Endothelial cell (in vitro differentiated cells): ENCODE measurements around the gene SORT1. TPM values are rescaled to one million over a fixed set of nuclear protein-coding genes. Genes with fewer than 3 reads are reported as not detected.
"Not testable (repeated sequence)": the region's sequence is repeated elsewhere in the genome, so short reads cannot be mapped to it uniquely, and the experiment has no call there.

Experiments used
- DNase-seq: peaks from one replicate; pipeline ENCODE4 v3.0.0; 2021; ENCODE audit warnings: low spot score
- H3K27ac Mint-ChIP-seq: one replicate; pipeline ENCODE4 v1.8.0; 2021; ENCODE audit warnings: mixed read lengths, inconsistent platforms; ENCODE audit not compliant: unreplicated experiment
- H3K27me3 Mint-ChIP-seq: one replicate; pipeline ENCODE4 v1.8.0; 2021; ENCODE audit warnings: mild to moderate bottlenecking, moderate library complexity, mixed read lengths, inconsistent platforms; ENCODE audit not compliant: unreplicated experiment
- H3K36me3 Mint-ChIP-seq: one replicate; pipeline ENCODE4 v1.8.0; 2021; ENCODE audit warnings: mild to moderate bottlenecking, low read depth, mixed read lengths, inconsistent platforms; ENCODE audit not compliant: unreplicated experiment
- H3K4me1 Mint-ChIP-seq: one replicate; pipeline ENCODE4 v1.8.0; 2021; ENCODE audit warnings: mild to moderate bottlenecking, mixed read lengths, inconsistent platforms; ENCODE audit not compliant: unreplicated experiment
- H3K4me3 Mint-ChIP-seq: one replicate; pipeline ENCODE4 v1.8.0; 2021; ENCODE audit warnings: mild to moderate bottlenecking, mixed read lengths, inconsistent platforms; ENCODE audit not compliant: unreplicated experiment
- H3K9me3 Mint-ChIP-seq: one replicate; pipeline ENCODE4 v1.8.0; 2021; ENCODE audit warnings: mixed read lengths, inconsistent platforms; ENCODE audit not compliant: unreplicated experiment
- total RNA-seq: library from RNA; stranded (reverse); fragmentation: NEBNext Ultra II Directional; extraction: Animal tissue kit (Norgen Biotek cat#: 25700); gene quantifications from one replicate; pipeline ENCODE4 v1.2.1, GENCODE V29; 2021; ENCODE audit not compliant: unreplicated experiment
- TF ChIP-seq, protein P1 (sequence below): fragments of 200-600 bp; sonication (generic); IDR thresholded peaks from one replicate; pipeline ENCODE4 v1.5.0; 2021; ENCODE audit warnings: antibody characterized with exemption; ENCODE audit not compliant: unreplicated experiment

Gene SORT1
- total RNA-seq, 1 donor from 2014 or later = 49.0 TPM

DNA sequence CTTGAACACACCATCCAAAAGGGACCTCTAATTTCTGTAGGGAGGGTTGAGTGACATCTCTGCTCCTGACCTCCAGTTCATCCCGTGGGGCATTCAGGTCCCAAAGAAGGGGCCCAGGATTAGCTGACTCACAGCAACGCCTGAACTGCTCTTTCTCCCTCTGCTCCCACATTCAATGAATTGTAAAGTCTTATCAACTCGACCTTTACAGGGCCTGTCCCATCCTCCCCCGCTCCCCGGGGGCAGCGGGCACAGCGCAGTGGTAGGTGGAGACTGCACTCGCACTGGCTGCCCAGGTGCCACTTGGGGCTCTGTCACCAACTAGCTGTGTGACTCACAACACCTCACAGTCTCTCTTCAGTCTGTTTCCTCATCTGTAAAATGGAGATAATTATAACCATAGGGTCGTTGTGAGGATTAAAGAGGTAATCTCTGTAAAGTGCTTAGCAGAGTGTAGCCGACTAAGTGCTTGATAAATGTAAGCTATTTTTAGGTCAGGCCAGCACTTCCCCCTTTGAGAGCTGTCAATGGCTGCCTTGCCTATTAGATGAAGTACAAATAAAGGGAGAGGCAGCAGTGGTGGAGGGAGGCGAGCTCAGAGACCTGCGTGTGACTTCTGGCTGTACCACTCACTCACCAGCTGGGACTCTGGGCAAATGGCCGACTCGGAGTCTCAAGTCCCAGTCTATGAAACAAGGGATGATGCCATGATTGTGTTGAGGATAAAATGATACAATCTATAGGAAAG is 90.3 kb downstream of the SORT1 start:
- TF ChIP-seq, protein P1, sequence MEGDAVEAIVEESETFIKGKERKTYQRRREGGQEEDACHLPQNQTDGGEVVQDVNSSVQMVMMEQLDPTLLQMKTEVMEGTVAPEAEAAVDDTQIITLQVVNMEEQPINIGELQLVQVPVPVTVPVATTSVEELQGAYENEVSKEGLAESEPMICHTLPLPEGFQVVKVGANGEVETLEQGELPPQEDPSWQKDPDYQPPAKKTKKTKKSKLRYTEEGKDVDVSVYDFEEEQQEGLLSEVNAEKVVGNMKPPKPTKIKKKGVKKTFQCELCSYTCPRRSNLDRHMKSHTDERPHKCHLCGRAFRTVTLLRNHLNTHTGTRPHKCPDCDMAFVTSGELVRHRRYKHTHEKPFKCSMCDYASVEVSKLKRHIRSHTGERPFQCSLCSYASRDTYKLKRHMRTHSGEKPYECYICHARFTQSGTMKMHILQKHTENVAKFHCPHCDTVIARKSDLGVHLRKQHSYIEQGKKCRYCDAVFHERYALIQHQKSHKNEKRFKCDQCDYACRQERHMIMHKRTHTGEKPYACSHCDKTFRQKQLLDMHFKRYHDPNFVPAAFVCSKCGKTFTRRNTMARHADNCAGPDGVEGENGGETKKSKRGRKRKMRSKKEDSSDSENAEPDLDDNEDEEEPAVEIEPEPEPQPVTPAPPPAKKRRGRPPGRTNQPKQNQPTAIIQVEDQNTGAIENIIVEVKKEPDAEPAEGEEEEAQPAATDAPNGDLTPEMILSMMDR = no peak
- Mint-ChIP-seq H3K4me1 (peaks cover 3% of the 10 kb centered on the region), H3K27ac (no peak overlapping the region), H3K27me3 (peaks cover 4% of the 10 kb centered on the region), H3K4me3 (no peak overlapping the region), H3K36me3 (no peaks in the 10 kb centered on the region), H3K9me3 (no peaks in the 10 kb centered on the region)
- DNase-seq = no peak

DNA sequence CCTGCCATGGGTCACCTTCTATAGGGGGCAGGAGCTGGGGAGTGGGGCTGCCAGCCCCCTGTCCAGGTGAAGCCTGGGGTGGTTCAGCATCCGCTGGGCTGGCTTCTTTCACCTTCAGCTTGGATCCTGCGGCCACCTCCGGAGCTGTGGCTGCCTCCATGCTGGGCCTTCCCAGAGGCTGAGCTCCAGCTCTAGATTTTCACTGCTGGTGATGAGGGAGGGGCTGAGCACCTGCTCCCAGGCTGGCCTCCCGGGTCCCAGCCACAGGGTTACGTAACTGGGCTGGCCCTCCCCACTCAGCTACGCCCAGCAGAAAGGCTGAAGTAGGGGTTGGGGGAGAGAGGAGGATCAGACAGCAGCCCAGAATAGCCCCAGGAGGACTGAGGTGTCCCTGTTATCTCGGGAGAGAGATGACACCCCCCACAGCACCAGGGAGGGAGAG is 90.9 kb downstream of the SORT1 start, which contains the start of gene MYBPHL:
Gene MYBPHL (minus strand): TSS at position 180 of the 442 bp plus-strand sequence. CDS start 20 bp downstream, at position 160.
- Mint-ChIP-seq H3K4me1 (peaks cover 3% of the 10 kb centered on the region), H3K27me3 (peaks cover 4% of the 10 kb centered on the region), H3K36me3 (no peaks in the 10 kb centered on the region), H3K4me3 (no peak within 1 kb of the TSS), H3K27ac (peak within 1 kb of the TSS; percentile 55), H3K9me3 (no peaks in the 10 kb centered on the region)
- no peak for DNase-seq
- TF ChIP-seq, protein P1 = no peak

DNA sequence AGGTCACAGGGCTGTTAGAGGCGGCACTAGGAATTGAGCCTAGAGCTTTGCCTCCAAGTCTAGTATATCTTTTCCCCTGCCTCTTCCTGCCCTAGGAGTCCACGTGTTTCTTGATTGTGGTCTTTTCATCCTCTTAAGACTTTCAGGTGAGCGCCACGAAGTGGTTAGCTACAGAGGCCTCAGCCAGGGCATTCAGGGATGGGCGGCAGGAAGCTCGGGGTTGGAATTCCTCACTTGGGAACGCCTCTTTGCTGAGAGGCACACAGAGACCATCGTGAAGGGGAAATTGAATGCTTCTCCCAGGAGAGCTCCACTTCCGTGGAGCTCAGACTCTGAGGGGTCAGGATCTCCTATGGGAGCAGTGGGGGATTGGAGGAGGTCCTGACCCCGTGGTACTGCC is 91.7 kb downstream of the SORT1 start:
- not testable (repeated sequence) for H3K9me3 Mint-ChIP-seq, H3K36me3 Mint-ChIP-seq, H3K27me3 Mint-ChIP-seq, H3K4me3 Mint-ChIP-seq, H3K4me1 Mint-ChIP-seq
- peak overlapping the region; percentile 55 for H3K27ac Mint-ChIP-seq
- peak; percentile 18 for DNase-seq

DNA sequence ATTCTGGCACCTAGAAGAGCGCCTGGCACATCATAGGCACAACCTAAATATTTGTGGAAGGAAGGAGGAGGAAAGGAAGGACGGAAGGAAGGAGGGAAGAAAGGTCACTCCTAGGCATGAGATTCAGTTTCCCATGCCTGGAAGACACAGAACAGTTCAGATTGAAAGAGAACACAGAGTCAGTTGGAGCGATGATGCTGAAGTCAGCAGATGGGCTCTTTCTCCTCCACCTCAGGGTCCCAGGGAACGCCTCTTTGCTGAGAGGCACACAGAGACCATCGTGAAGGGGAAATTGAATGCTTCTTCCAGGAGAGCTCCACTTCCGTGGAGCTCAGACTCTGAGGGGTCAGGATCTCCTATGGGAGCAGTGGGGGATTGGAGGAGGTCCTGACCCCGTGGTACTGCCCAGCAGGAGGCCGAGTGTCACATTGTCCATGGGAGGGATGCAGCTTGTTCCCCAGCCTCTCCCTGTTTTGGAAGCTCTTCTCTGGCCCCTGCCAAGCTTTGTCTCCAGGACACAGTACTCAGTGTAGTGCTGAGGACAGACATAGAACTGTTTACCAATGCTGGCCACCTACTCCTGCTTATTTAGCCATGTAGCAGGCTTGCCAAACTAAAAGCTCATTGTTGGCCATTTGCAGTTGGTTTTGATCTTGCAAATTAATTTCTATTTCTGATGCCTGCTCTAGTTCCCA is 93.3 kb downstream of the SORT1 start:
- Mint-ChIP-seq H3K36me3 (no peaks in the 10 kb centered on the region), H3K9me3 (no peaks in the 10 kb centered on the region), H3K27ac (no peak overlapping the region), H3K27me3 (no peaks in the 10 kb centered on the region), H3K4me3 (no peak overlapping the region), H3K4me1 (peaks cover 3% of the 10 kb centered on the region)
- DNase-seq = no peak
- TF ChIP-seq, protein P1 = no peak

DNA sequence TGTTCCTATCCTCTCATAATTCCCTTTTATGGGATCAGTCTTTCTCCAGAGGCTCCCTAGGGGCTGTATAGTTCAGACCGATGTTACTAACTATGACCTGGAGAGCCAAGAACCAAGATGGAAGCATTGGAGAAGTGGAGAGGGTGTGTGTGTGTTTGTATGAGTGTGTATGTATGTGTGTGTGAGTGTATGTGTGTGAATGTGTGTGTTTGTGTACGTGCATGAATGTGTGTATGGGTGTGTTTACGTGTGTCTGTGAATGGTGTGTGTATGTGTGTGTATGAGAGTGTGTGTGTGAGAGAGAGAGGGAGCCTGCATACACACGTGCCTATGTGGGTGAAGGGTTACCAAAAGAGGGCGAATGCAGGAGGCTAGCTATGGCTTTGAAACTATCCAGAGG is 95.8 kb downstream of the SORT1 start:
- Mint-ChIP-seq H3K27me3 (no peaks in the 10 kb centered on the region), H3K27ac (no peak overlapping the region), H3K4me1 (peaks cover 6% of the 10 kb centered on the region), H3K36me3 (no peaks in the 10 kb centered on the region), H3K9me3 (no peaks in the 10 kb centered on the region), H3K4me3 (no peak overlapping the region)
- no peak for DNase-seq
- TF ChIP-seq, protein P1 = no peak
